GM10248 (cell line): Measurements from ENCODE around the gene TAF5L.
"Not testable (repeated sequence)": the region's sequence is repeated elsewhere in the genome, so short reads cannot be mapped to it uniquely, and the experiment has no call there.

ENCODE experiments used
- CTCF ChIA-PET: fragments of 300-600 bp; sonication (Branson Sonifier 250); formaldehyde crosslinking; extraction: SDS; loops from one replicate; lab custom pipeline; 2021; ENCODE audit warnings: antibody characterized with exemption; lab: Yijun Ruan, JAX
- POLR2A ChIA-PET: fragments of 350-650 bp; sonication (Branson Sonifier 250); formaldehyde crosslinking; extraction: SDS; loops from one replicate; lab custom pipeline; 2020; ENCODE audit warnings: antibody characterized with exemption; lab: Yijun Ruan, JAX
- DNase-seq: peaks from one replicate; pipeline ENCODE4 v3.0.0; 2012; ENCODE audit errors: extremely low spot score
- TF ChIP-seq, protein P1 (sequence below): IDR thresholded peaks from 2 replicates; pipeline ENCODE4 v1.5.1; 2012; ENCODE audit warnings: mild to moderate bottlenecking, low read depth; ENCODE audit errors: extremely low read depth, missing control alignments, control extremely low read depth

Gene TAF5L

DNA sequence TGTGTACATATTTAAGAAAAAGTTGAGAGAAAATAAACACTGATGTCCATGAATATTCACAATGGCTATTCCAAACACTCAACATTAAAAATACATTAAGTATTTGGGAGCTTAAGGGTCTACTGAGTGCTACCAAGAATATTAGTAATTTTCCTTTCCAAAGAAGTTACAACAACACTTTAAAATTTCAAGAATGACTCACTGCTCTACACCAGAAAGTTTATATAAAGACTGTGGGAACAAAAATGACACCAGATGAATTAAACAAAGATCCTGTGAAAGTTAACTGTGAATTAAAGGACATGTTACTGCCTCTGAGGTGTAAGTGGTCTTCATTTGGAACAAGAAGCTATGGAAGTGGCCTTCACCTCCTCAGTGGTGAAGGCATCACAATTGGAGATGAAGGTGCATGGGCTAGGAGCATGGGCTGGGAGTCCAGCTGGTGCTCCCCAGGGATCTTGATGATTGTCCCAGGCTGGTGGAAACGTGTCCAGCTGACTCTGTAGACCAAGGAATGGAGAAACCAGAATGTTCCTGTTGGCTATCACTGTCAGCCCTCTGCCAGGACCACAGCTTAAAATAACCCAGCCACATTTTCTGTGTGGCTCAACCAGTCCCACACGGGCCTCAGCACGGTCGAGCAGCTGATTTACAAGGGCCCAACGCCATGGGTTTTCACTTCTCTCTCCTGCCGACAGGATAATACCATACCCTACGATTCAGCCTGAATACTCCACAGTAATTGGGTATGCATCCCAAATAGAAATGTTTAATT lies 28.8 kb downstream of the TAF5L start:
- POLR2A ChIA-PET = interaction anchor here (0.6 kb wide), 1 partner anchor 513 kb away, joined by 4 read pairs; no protein-coding TSS in a partner anchor
- CTCF ChIA-PET = interaction anchor here (1.0 to 2.6 kb wide), 4 partner anchors 15 to 39 kb away, joined by 4 to 6 read pairs (median 6); partner anchors contain the start of gene ABCB10
- DNase-seq = no peak
- TF ChIP-seq, protein P1, sequence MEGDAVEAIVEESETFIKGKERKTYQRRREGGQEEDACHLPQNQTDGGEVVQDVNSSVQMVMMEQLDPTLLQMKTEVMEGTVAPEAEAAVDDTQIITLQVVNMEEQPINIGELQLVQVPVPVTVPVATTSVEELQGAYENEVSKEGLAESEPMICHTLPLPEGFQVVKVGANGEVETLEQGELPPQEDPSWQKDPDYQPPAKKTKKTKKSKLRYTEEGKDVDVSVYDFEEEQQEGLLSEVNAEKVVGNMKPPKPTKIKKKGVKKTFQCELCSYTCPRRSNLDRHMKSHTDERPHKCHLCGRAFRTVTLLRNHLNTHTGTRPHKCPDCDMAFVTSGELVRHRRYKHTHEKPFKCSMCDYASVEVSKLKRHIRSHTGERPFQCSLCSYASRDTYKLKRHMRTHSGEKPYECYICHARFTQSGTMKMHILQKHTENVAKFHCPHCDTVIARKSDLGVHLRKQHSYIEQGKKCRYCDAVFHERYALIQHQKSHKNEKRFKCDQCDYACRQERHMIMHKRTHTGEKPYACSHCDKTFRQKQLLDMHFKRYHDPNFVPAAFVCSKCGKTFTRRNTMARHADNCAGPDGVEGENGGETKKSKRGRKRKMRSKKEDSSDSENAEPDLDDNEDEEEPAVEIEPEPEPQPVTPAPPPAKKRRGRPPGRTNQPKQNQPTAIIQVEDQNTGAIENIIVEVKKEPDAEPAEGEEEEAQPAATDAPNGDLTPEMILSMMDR = no peak

DNA sequence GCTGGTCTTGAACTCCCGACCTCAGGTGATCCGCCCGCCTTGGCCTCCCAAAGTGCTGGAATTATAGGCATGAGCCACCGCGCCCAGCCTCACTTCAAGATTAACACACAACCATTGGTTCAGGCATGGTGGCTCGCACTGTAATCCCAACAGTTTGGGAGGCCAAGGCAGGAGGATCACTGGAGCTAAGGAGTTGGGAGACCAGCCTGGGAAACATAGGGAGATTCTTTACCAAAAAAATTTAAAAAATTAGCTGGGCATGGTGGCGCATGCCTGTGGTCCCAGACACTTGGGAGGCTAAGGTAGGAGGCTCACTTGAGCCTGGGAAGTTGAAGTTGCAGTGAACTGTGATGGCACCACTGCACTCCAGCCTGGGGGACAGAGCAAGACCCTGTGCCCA lies 30.0 kb downstream of the TAF5L start:
- DNase-seq, POLR2A ChIA-PET: not testable (repeated sequence)
- CTCF ChIA-PET = interaction anchor here (1.6 to 2.6 kb wide), 2 partner anchors 17 to 37 kb away, joined by 6 read pairs; partner anchors contain the start of gene ABCB10

DNA sequence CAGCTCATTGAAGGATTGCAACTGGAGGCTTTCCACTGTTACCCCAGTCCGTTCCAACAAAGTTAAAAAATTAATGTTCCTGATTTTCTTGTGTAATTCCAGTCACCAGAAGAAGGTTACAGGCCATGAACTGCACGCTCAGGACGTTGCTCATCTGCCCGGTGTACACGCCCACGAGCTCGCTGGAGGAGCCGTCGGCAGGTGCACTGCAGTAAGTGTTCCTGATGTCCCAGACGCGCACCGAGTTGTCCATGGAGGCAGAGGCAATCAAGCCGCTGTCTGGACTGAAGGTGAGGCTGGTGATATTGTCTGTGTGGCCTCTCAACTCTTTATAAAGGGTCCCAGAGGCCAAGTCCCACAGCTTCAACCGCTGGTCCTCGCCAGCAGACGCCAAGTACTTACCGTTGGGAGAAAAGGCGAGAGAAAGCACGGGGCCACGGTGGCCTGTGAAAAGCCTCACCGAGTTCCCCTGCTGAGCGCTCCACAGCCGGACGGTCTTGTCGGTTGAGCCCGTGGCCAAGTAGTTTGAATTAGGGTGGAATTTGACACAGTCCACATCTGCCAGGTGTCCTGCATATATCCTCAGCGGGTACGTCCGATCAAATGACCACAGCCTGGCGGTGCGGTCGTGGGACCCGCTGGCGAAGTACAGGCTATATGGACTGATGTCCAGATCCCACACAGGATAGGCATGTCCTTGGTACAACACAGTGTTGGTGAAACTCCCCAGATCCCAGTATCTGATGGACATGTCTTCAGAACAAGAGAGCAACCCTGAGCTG lies 31.5 kb downstream of the TAF5L start:
- TF ChIP-seq, protein P1 = no peak
- POLR2A ChIA-PET = no interaction called here
- no peak for DNase-seq
- CTCF ChIA-PET = no interaction called here

DNA sequence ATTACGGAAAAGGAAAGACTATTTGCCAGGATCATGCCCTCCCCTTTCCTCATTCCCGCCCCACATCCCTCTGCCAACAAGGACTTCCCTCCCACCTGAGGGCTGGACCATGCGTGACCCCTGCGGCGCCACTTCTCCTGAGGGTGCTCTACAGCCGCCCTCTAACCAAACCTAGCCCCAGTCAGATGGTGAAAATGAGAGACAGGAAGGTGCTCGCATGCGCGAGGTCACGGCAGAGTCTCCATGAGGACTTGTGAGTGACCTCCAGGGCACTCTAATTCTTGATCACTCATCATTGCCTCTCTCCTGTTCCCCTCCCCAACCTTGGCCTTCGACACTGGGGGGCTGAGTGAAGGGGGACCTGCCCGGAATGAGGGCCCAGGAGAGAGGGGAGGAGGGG lies 32.1 kb downstream of the TAF5L start:
- TF ChIP-seq, protein P1 = no peak
- POLR2A ChIA-PET = no interaction called here
- no peak for DNase-seq
- CTCF ChIA-PET = no interaction called here

DNA sequence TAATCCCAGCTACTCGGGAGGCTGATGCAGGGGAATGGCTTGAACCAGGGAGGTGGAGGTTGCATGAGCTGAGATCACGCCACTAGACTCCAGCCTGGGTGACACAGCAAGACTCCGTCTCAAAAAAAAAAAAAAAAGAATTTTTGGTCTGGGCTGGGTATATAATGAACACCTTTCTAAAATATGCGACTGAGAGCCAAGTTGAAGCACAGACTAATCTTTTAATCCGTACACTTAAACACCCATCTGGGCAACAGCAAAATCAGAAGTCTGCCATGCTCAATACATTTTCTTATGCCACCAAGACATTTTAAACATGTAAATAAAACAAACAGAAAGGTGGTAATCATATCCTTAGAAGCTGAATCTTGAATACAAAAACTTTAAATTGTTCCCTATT lies 35.8 kb downstream of the TAF5L start:
- no peak for DNase-seq
- TF ChIP-seq, protein P1 = no peak
- CTCF ChIA-PET = interaction anchor here (1.3 to 1.7 kb wide), 2 partner anchors 11 to 27 kb away, joined by 3 read pairs; no protein-coding TSS in a partner anchor
- POLR2A ChIA-PET = no interaction called here

DNA sequence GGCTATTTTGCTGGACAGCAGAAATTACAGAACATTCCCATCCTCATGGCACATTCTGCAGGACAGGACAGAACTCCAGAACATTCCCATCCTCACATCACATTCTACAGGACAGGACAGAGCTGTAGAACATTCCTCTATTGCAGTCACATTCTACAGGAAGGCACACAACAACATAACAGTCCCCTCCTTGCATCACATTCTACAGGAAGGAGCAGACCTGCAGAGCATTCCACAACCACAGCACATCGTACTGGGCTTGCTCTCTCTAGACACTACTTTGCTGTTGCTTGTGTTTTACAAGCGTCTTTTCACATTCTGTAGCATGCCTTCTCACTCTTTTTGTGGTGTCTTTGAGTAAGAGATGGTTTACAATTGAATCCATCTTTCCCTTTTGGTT lies 40.6 kb downstream of the TAF5L start:
- DNase-seq = no peak
- CTCF ChIA-PET = interaction anchor here (1.8 kb wide), 1 partner anchor 26 kb away, joined by 4 read pairs; no protein-coding TSS in a partner anchor
- POLR2A ChIA-PET = no interaction called here
- TF ChIP-seq, protein P1 = no peak

DNA sequence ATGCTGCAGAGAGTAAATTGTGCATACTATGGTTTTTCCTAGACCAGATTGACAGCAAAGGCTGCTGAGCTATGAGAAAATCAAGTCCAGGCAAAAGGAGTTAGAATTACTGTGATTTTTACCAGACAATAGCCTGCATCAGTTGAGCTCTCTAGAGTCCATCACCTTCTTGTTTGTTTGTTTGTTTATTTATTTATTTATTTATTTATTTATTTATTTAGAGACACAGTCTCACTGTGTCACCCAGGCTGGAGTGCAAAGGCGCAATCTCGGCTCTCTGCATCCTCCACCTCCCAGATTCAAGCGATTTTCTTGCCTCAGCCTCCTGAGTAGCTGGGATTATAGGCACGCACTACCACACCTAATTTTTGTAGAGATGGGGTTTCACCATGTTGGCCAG lies 43.2 kb downstream of the TAF5L start:
- POLR2A ChIA-PET = no interaction called here
- CTCF ChIA-PET = interaction anchor here (0.8 to 1.9 kb wide), 3 partner anchors 14 to 31 kb away, joined by 3 to 5 read pairs (median 5); partner anchors contain the start of gene ABCB10
- TF ChIP-seq, protein P1 = no peak

More for the DNA sequence above, 43.2 kb downstream of the TAF5L start:
- no peak for DNase-seq
